Measurements from ENCODE around the gene SERPINA6.

DNA sequence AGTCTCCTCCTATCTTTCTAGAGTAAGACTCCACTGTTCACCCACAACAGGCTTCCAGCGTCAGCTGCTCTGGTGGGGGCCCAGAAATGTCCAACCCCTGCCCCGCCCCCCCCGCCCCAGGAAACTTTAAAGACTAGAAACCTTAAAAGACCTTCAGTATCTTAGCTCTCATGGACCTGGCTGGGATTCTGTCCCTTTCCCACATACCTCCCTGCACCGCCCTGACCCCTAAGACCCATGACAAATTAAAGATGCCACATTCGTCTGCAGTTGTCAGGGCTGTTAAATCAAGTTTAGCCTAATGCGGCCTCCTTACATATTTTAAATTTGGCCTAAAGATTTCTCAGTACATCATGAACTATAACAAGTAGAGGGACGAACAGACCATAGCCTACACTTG lies 20.0 kb downstream of the SERPINA6 start:
- no peak for TF ChIP-seq POLR2AphosphoS5 (IDR thresholded peaks at IDR 0.05; ENCODE audit: low read depth, low read length)
- no peak for TF ChIP-seq TAF1 (IDR thresholded peaks at IDR 0.05; ENCODE audit: borderline replicate concordance, insufficient read depth, low read length)
- TF ChIP-seq, protein P1, sequence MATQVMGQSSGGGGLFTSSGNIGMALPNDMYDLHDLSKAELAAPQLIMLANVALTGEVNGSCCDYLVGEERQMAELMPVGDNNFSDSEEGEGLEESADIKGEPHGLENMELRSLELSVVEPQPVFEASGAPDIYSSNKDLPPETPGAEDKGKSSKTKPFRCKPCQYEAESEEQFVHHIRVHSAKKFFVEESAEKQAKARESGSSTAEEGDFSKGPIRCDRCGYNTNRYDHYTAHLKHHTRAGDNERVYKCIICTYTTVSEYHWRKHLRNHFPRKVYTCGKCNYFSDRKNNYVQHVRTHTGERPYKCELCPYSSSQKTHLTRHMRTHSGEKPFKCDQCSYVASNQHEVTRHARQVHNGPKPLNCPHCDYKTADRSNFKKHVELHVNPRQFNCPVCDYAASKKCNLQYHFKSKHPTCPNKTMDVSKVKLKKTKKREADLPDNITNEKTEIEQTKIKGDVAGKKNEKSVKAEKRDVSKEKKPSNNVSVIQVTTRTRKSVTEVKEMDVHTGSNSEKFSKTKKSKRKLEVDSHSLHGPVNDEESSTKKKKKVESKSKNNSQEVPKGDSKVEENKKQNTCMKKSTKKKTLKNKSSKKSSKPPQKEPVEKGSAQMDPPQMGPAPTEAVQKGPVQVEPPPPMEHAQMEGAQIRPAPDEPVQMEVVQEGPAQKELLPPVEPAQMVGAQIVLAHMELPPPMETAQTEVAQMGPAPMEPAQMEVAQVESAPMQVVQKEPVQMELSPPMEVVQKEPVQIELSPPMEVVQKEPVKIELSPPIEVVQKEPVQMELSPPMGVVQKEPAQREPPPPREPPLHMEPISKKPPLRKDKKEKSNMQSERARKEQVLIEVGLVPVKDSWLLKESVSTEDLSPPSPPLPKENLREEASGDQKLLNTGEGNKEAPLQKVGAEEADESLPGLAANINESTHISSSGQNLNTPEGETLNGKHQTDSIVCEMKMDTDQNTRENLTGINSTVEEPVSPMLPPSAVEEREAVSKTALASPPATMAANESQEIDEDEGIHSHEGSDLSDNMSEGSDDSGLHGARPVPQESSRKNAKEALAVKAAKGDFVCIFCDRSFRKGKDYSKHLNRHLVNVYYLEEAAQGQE (IDR thresholded peaks at IDR 0.05; ENCODE audit: insufficient read depth in 1 of 2, low read depth in 2 of 2, low read length in 2 of 2), result no peak
- TF ChIP-seq SIN3A (IDR thresholded peaks at IDR 0.05; ENCODE audit: borderline replicate concordance, insufficient read depth, low read length), result no peak

All from PFSK-1 (cell line).